B cell (primary cell): ENCODE data around the gene UTP4. TPM values are rescaled to one million over a fixed set of nuclear protein-coding genes. Genes with fewer than 3 reads are reported as not detected.

Experiments used
- ATAC-seq: fragments of 200-7000 bp; cut with Tn5 transposase; one replicate; pipeline ENCODE4 v1.10.0; 2021; ENCODE audit warnings: low read depth, mild to moderate bottlenecking, moderate number of reproducible peaks, moderate library complexity
- CTCF ChIA-PET: fragments of 350-600 bp; sonication (Branson Sonifier 250); formaldehyde crosslinking; loops from one replicate; lab custom pipeline; 2021; ENCODE audit warnings: antibody characterized with exemption, inconsistent platforms; lab: Charles Lee
- POLR2A ChIA-PET: fragments of 350-600 bp; sonication (Branson Sonifier 250); formaldehyde crosslinking; loops from one replicate; lab custom pipeline; 2021; ENCODE audit warnings: antibody characterized with exemption; lab: Charles Lee
- DNase-seq: peaks from one replicate; pipeline ENCODE4 v3.0.0; 2013
- H2AFZ ChIP-seq: 2 replicates; pipeline ENCODE4 v1.6.1; 2012; ENCODE audit warnings: mild to moderate bottlenecking, low read depth, low read length; ENCODE audit not compliant: insufficient read depth, poor library complexity, severe bottlenecking
- H3K27ac ChIP-seq, 2 donors: 1 replicate in 1 of 2; 2 replicates in 1 of 2; pipeline ENCODE4 v1.5.1; 2012 to 2013; ENCODE audit warnings: low read length in 2 of 2, mild to moderate bottlenecking in 2 of 2, moderate library complexity in 1 of 2
- H3K27me3 ChIP-seq, 4 experiments: fragments of 200-600 bp in 1 of 4; sonication (generic) in 1 of 4; replicated peaks in 1 of 4; 1 replicate in 2 of 4; 2 replicates in 2 of 4; pipeline versions ENCODE4 v1.6.1 to v1.7.0; 2013 to 2016; ENCODE audit warnings: low read length in 3 of 4, mild to moderate bottlenecking in 2 of 4, mixed read lengths in 1 of 4, moderate library complexity in 1 of 4; ENCODE audit not compliant: insufficient read depth in 4 of 4, control insufficient read depth in 3 of 4; ENCODE audit errors: control extremely low read depth in 1 of 4
- H3K36me3 ChIP-seq, 2 experiments: replicated peaks in 1 of 2; 1 replicate in 1 of 2; 2 replicates in 1 of 2; pipeline versions ENCODE4 v1.6.1 to v1.7.1; 2013; ENCODE audit warnings: low read length in 1 of 2; ENCODE audit not compliant: insufficient read depth in 2 of 2, control insufficient read depth in 1 of 2; ENCODE audit errors: control extremely low read depth in 1 of 2, extremely low read depth in 1 of 2
- H3K4me1 ChIP-seq, 2 donors: fragments of 200-600 bp in 1 of 2; sonication (generic) in 1 of 2; 1 replicate in 1 of 2; 2 replicates in 1 of 2; pipeline versions ENCODE4 v1.5.1 to v1.6.1; 2013 to 2017; ENCODE audit warnings: low read length in 2 of 2; ENCODE audit not compliant: control insufficient read depth in 2 of 2, insufficient read depth in 2 of 2
- H3K4me2 ChIP-seq: replicated peaks from 2 replicates; pipeline ENCODE3; 2012; ENCODE audit warnings: mild to moderate bottlenecking, low read depth, low read length; ENCODE audit not compliant: poor library complexity, severe bottlenecking
- H3K4me3 ChIP-seq, 5 experiments: fragments of 200-600 bp in 1 of 5; sonication (generic) in 1 of 5; 1 replicate in 3 of 5; 2 replicates in 2 of 5; pipeline versions ENCODE4 v1.5.1 to v1.7.0; 2011 to 2016; ENCODE audit warnings: low read length in 4 of 5, mild to moderate bottlenecking in 4 of 5, low read depth in 2 of 5, control low read depth in 1 of 5, moderate library complexity in 1 of 5; ENCODE audit not compliant: insufficient read depth in 1 of 5; ENCODE audit errors: control extremely low read depth in 1 of 5, extremely low read depth in 1 of 5
- H3K79me2 ChIP-seq: fragments of 200-600 bp; sonication (generic); one replicate; pipeline ENCODE4 v1.6.0; 2016; ENCODE audit warnings: low read length; ENCODE audit not compliant: control insufficient read depth, insufficient read depth
- H3K9ac ChIP-seq: fragments of 200-600 bp; sonication (generic); 2 replicates; pipeline ENCODE4 v1.6.1; 2017; ENCODE audit warnings: mild to moderate bottlenecking, low read length, moderate library complexity
- H3K9me3 ChIP-seq, 3 donors: one replicate each; pipeline versions ENCODE4 v1.6.1 to v1.7.1; 2013; ENCODE audit warnings: low read length in 2 of 3; ENCODE audit not compliant: control insufficient read depth in 2 of 3, insufficient read depth in 1 of 3; ENCODE audit errors: control extremely low read depth in 1 of 3
- H4K20me1 ChIP-seq: 2 replicates; pipeline ENCODE4 v1.6.0; 2012; ENCODE audit warnings: mild to moderate bottlenecking, low read length; ENCODE audit not compliant: insufficient read depth, control insufficient read depth, poor library complexity, severe bottlenecking
- H3K27ac Mint-ChIP-seq: one replicate; pipeline ENCODE4 v1.8.0; 2021; ENCODE audit warnings: mixed read lengths
- H3K27me3 Mint-ChIP-seq: one replicate; pipeline ENCODE4 v1.8.0; 2021; ENCODE audit warnings: mixed read lengths
- H3K4me1 Mint-ChIP-seq: one replicate; pipeline ENCODE4 v1.8.0; 2021; ENCODE audit warnings: mixed read lengths
- H3K4me3 Mint-ChIP-seq: one replicate; pipeline ENCODE4 v1.8.0; 2021; ENCODE audit warnings: mixed read lengths
- H3K9me3 Mint-ChIP-seq: one replicate; pipeline ENCODE4 v1.8.0; 2022; ENCODE audit warnings: mixed read lengths; ENCODE audit not compliant: insufficient read depth
- EZH2 ChIP-seq: IDR thresholded peaks from 2 replicates; pipeline ENCODE4 v1.6.1; 2012; ENCODE audit warnings: borderline replicate concordance, low read depth, mild to moderate bottlenecking, moderate library complexity, low read length; ENCODE audit not compliant: insufficient read depth, poor library complexity, severe bottlenecking
- WGBS: methylation state at CpG from one replicate; pipeline ENCODE4 v1.1.5; 2013; ENCODE audit warnings: missing lambda C conversion rate; ENCODE audit not compliant: insufficient coverage; 5-methylcytosine and 5-hydroxymethylcytosine counted together
- intact Hi-C: fragments of 100-400 bp; cut with micrococcal nuclease; formaldehyde crosslinking; loops from one replicate; pipeline ENCODE4 v1.10.0; 2022
- polyA plus RNA-seq: library from polyadenylated mRNA; depleted of rRNA; stranded (reverse); fragments of >200 nt; gene quantifications from 2 replicates; pipeline ENCODE4 v1.2.3, GENCODE V29; 2012
- small RNA-seq: library from RNA; depleted of rRNA; stranded (forward); fragments of <200 nt; gene quantifications from one replicate; pipeline ENCODE3, GENCODE V24; 2012; ENCODE audit warnings: low replicate concordance, low read depth; ENCODE audit not compliant: insufficient read length
- total RNA-seq, 2 donors: library from RNA; stranded (reverse); fragments of 120-200 nt in 1 of 2; gene quantifications; 1 replicate in 1 of 2; 2 replicates in 1 of 2; pipeline versions ENCODE4 v1.2.3 to v1.2.4, GENCODE V29; 2013 to 2022
- TF ChIP-seq, protein P1 (sequence below): fragments of 200-600 bp; IDR thresholded peaks from one replicate; pipeline ENCODE4 v1.8.0; 2022; ENCODE audit warnings: antibody characterized with exemption, mild to moderate bottlenecking

UTP4 gene
- total and polyA plus RNA-seq, 2 donors (not counting 1 experiment from before 2014, with no cell fraction given) = 24.3 to 30.1 TPM

DNA sequence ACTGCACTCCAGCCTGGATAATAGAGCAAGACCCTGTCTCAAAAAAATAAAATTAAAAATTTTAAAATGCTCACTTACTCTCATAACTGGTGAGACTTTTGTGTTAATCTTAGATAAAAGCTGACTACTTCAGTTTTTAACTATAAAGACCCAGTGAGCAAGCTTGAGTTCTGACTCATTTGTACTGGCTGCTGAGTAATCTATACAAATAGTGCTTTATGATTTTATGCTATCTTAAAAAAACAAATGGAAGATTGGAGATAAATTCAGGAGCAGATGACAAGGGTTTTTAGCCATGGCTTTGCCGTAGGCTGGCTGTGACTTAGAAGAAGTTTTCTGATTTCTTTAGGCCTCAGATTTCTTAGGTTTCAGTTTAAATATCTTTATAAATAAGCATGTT, 85.0 kb downstream of the UTP4 start:
- CTCF ChIA-PET = no interaction called here

More for the DNA sequence above, 85.0 kb downstream of the UTP4 start:
- Mint-ChIP-seq H3K27me3 (no peaks in the 10 kb centered on the region), H3K4me3 (no peak overlapping the region), H3K4me1 (no peaks in the 10 kb centered on the region), H3K9me3 (no peaks in the 10 kb centered on the region), H3K27ac (no peak overlapping the region)
- intact Hi-C loops = no loop called here
- DNase-seq (no peak), ATAC-seq (no peak)
- Histone ChIP-seq H3K36me3 (no peaks in the 10 kb centered on the region), H3K9ac (no peak overlapping the region), H3K27ac (no peak overlapping the region), H3K9me3 (no peaks in the 10 kb centered on the region), H3K4me2 (no peak overlapping the region), H3K79me2 (peaks cover 13% of the 10 kb centered on the region), H2AFZ (no peak overlapping the region), H3K4me1 (no peaks in the 10 kb centered on the region), H3K27me3 (no peaks in the 10 kb centered on the region), H4K20me1 (no peaks in the 10 kb centered on the region), H3K4me3 (no peak overlapping the region)
- no peak for TF ChIP-seq EZH2
- TF ChIP-seq, protein P1, sequence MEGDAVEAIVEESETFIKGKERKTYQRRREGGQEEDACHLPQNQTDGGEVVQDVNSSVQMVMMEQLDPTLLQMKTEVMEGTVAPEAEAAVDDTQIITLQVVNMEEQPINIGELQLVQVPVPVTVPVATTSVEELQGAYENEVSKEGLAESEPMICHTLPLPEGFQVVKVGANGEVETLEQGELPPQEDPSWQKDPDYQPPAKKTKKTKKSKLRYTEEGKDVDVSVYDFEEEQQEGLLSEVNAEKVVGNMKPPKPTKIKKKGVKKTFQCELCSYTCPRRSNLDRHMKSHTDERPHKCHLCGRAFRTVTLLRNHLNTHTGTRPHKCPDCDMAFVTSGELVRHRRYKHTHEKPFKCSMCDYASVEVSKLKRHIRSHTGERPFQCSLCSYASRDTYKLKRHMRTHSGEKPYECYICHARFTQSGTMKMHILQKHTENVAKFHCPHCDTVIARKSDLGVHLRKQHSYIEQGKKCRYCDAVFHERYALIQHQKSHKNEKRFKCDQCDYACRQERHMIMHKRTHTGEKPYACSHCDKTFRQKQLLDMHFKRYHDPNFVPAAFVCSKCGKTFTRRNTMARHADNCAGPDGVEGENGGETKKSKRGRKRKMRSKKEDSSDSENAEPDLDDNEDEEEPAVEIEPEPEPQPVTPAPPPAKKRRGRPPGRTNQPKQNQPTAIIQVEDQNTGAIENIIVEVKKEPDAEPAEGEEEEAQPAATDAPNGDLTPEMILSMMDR = no peak
- POLR2A ChIA-PET = no interaction called here
- 100% methylated on average over 1 of the region's 1 CpG for WGBS

Small RNA genes lying within 50 kb of the gene (small RNA-seq; reads per million reads assigned to genes)
- gene RF00019 (not detected), gene RNU6-22P (not detected)

Other genes with a start within 250 kb of the UTP4 start
- 2.5 and 2.6 TPM in 2 replicates for gene HAS3, start 27.0 kb upstream of the UTP4 start, total RNA-seq
- 1.4 and 2.0 TPM in 2 replicates for gene HAS3, start 27.0 kb upstream of the UTP4 start, polyA plus RNA-seq
- gene CHTF8, start 61 bp upstream of the UTP4 start, total RNA-seq = 112 and 118 TPM in 2 replicates
- 35.0 and 65.0 TPM in 2 replicates for gene CHTF8, start 61 bp upstream of the UTP4 start, polyA plus RNA-seq
- gene SNTB2, start 54.5 kb downstream of the UTP4 start, total RNA-seq = 16.2 and 19.3 TPM in 2 replicates
- 2.9 and 3.8 TPM in 2 replicates for gene SNTB2, start 54.5 kb downstream of the UTP4 start, polyA plus RNA-seq
- gene VPS4A, start 178.7 kb downstream of the UTP4 start, total RNA-seq = 41.4 and 43.8 TPM in 2 replicates
- gene VPS4A, start 178.7 kb downstream of the UTP4 start, polyA plus RNA-seq = 32.5 and 33.1 TPM in 2 replicates
- gene PDF, start 197.9 kb downstream of the UTP4 start, total RNA-seq = 9.2 and 9.6 TPM in 2 replicates
- 4.3 and 5.5 TPM in 2 replicates for gene PDF, start 197.9 kb downstream of the UTP4 start, polyA plus RNA-seq
- gene COG8, start 206.9 kb downstream of the UTP4 start, total RNA-seq = 61.6 and 62.0 TPM in 2 replicates
- gene COG8, start 206.9 kb downstream of the UTP4 start, polyA plus RNA-seq = 22.9 and 34.4 TPM in 2 replicates
- gene NIP7, start 207.1 kb downstream of the UTP4 start, total RNA-seq = 20.2 and 29.3 TPM in 2 replicates
- gene NIP7, start 207.1 kb downstream of the UTP4 start, polyA plus RNA-seq = 4.1 and 4.4 TPM in 2 replicates
- gene TMED6, start 219.1 kb downstream of the UTP4 start, total RNA-seq = 4.5 and 6.3 TPM in 2 replicates
- gene TMED6, start 219.1 kb downstream of the UTP4 start, polyA plus RNA-seq = 0.78 and 0.81 TPM in 2 replicates